Astrocyte of the spinal cord (primary cell): Measurements from ENCODE around the gene RPS24.
A peak's percentile ranks its signal among the peaks of the same experiment; 100 is the strongest.

Experiments used
- DNase-seq: peaks from one replicate; pipeline ENCODE4 v3.0.0; 2011; ENCODE audit warnings: low read depth, low spot score
- H3K4me3 ChIP-seq: 2 replicates; pipeline ENCODE4 v1.5.1; 2011; ENCODE audit warnings: low read depth, mild to moderate bottlenecking, low read length, moderate library complexity
- CTCF ChIP-seq: IDR thresholded peaks from 2 replicates; pipeline ENCODE4 v1.5.1; 2012; ENCODE audit warnings: low read depth, mild to moderate bottlenecking, low read length, inconsistent platforms
- in situ Hi-C: cut with HindIII; loops from 2 replicates; pipeline ENCODE4 v1.10.0; 2017; ENCODE audit warnings: low sequenced_read_pairs

The RPS24 gene

DNA sequence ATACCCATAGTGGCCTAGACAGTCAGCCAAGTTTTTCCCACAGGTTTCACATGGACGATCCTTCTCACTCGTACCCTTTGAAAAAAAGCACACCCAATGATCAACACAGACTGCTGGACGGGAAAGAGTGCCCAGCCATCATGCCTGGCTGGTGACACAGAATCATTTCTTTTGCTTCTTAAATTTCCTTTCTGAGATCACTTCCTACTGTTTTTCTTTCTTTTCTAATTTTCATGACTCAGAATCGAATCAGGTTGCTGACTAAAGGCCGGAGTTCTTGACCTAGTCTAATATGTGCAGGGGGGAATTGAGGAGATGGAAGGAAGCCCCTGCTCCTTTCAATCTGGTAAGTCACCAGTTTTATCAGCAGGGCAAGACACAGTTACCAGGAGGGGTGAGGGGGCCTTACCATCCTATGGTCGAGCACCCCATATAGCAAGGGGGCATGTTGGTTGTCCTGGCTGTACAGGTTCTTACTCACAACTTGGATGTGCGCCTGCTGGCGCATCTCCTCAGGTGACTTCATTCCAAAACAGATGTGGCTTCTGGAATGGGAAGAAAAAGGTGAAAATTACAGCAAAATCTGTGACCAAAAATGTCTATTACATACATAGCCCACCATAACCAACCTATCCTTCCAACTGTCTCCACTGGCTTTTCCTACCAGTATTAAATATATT, 7.8 kb upstream of the RPS24 start:
- no peak for TF ChIP-seq CTCF
- peak; percentile 74 for DNase-seq
- no peak overlapping the region for H3K4me3 ChIP-seq
- in situ Hi-C loops = no loop called here

DNA sequence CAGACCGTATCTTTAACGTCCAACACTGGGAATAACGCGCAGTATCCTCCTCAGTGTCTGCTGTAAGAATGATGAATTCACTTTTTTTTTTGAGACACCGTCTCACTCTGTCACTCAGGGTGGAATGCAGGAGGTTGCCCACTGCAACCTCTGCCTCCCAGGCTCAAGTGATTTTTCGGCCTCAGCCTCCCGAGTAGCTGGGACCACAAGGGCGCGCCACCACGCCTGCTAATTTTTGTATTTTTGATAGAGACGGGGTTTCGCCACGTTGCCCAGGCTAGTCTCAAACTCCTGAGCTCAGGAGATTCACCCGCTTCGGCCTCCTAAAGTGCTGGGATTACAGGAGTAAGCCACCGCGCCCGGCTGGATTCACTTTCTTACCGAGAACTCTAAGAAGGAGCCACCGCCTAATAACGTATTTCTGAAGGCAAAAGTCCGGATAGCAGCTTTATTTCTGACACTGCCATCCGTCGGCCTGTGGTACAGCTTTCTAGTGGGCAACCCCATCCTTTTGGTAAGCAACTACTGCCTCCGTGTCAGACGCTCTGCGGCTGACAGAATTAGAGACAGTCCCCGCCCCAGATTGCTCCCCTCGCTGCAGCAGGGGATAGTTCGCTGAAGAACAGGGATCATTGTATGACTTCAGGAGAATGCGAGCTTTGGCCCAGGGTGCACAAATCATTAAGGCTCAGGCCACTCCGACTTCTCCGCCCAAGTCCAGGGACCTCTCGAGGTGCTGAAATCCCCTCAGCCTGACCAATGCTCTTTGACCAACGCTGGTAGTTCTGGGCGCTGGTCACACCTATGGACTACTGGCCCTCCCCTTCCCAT, 5.0 kb upstream of the RPS24 start:
- DNase-seq = peak; percentile 61
- in situ Hi-C loops = no loop called here
- peak overlapping the region; percentile 86 for H3K4me3 ChIP-seq
- TF ChIP-seq CTCF = no peak

DNA sequence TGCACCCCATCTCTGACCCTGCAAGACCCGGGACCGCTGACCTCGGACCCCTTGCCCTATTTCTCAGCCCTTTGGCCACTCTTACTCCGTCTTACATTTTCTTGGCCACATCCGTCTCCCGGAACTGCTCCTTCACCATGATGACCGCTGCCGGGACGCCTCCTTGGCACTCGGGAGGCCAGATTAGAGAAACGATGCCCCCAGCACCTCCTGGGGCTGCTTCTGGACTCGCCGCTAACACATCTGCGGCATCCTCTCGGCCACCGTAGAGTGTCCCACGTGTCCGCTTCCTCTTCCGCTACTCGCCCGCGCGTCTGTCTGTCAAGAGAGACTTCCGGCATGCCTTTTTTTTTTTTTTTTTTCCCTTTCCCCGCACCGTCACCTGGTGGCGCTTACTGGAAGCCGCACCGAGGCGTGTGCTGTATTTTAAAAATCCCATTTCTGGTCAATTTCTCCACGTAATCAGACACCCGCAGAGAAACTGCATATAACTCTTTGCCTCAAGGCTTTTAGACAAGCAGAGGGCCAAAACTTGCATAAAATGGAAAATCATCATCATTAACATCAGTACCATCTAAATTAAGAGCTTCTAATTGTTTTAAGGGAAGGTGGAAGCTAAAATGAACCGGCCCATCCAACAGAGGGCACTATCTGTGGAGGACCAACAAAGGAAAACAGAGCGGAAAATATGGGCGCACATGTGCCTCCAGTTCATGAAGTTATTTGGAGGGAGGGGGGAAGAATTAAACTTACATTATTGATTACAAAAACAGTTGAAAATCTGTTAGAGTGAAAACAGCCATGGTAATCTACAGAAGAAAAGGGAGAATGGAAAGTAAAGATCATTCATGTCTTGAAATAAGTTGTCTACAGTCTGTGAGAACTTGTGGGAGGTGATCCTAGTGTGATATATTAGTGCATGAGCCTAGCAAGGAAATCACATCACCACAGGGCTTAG, 4.1 kb upstream of the RPS24 start, which contains the start of gene POLR3A:
Gene POLR3A, minus strand, starts transcription at position 247 of the 958 bp plus-strand sequence. Its CDS starts 108 bp downstream, at position 139.
- H3K4me3 ChIP-seq = peak within 1 kb of the TSS; percentile 86
- DNase-seq = peak; percentile 98
- in situ Hi-C loops = no loop called here
- TF ChIP-seq CTCF = peak; percentile 55

- no peak for TF ChIP-seq CTCF
- in situ Hi-C loops = no loop called here
- no peak for DNase-seq
- H3K4me3 ChIP-seq = peak overlapping the region; percentile 91
Observed at GRCh38 chr10:78033387-78033636, 351 bp upstream of the RPS24 start.

DNA sequence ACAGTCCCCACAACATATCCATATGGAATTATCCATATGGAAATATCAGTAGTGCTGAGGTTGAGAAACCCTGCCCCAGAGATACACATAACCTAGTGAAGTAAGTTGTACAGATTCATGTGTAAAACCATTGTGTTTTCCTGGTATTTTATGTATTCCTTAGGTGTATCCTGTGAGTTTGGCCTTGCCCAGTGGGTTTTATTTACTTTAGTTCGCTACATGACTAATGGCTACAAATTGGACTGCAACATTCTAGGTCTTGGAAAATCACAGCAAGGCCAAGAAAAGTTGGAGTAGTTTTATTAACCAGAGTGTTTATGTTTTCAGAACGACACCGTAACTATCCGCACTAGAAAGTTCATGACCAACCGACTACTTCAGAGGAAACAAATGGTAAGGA, 1.4 kb downstream of the RPS24 start:
- in situ Hi-C loops = no loop called here
- no peak for TF ChIP-seq CTCF
- H3K4me3 ChIP-seq = peak overlapping the region; percentile 91
- peak; percentile 19 for DNase-seq

DNA sequence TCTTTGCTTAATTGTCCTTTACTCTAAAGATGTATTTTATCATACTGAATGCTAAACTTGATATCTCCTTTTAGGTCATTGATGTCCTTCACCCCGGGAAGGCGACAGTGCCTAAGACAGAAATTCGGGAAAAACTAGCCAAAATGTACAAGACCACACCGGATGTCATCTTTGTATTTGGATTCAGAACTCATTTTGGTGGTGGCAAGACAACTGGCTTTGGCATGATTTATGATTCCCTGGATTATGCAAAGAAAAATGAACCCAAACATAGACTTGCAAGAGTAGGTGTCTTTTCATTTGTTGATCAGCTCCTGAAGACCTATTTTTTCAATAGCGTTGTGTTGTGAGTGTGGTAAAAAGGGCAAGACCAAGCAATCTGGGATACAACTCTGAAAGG, 1.8 kb downstream of the RPS24 start:
- H3K4me3 ChIP-seq = no peak overlapping the region
- no peak for TF ChIP-seq CTCF
- DNase-seq = no peak

More for the DNA sequence above, 1.8 kb downstream of the RPS24 start:
- in situ Hi-C loops = no loop called here
